Gastroesophageal sphincter (tissue), 3 donors: Measurements from ENCODE around the gene FSTL1.
A peak's percentile ranks its signal among the peaks of the same experiment; 100 is the strongest.

ENCODE experiments used
- CTCF ChIP-seq, 4 experiments: fragments of 200-600 bp in 2 of 4; fragments of 450-650 bp in 2 of 4; sonication (generic) in 1 of 4; IDR thresholded peaks; one replicate each; pipeline ENCODE4 v1.5.1; 2017 to 2019; ENCODE audit warnings: antibody characterized with exemption in 4 of 4, mild to moderate bottlenecking in 2 of 4, moderate library complexity in 2 of 4
- POLR2AphosphoS5 ChIP-seq: sonication (generic); formaldehyde crosslinking; IDR thresholded peaks from one replicate; pipeline ENCODE4 v1.6.1; 2017; ENCODE audit warnings: antibody characterized with exemption

- TF ChIP-seq CTCF (IDR thresholded peaks at IDR 0.05) (peak in 1 of 4 experiments; percentile 12), POLR2AphosphoS5 (peak; percentile 82)
Measured at GRCh38 chr3:120449701-120450599, 842 bp downstream of the FSTL1 start.
